HCT116 (cell line): ENCODE measurements around the gene UROS. TPM values are rescaled to one million over a fixed set of nuclear protein-coding genes. Genes with fewer than 3 reads are reported as not detected.

Experiments used
- ATAC-seq: fragments of 200-7000 bp; cut with Tn5 transposase; 2 replicates; pipeline ENCODE4 v1.9.1; 2020; ENCODE audit warnings: mild to moderate bottlenecking, moderate library complexity
- BruUV-seq: library from RNA; stranded (reverse); fragments of 400-500 nt; replicated peaks from 2 replicates; lab custom pipeline; 2021; lab: Mats Ljungman, UMichigan
- CTCF ChIA-PET: fragments of 300-600 bp; sonication (Branson Sonifier 250); formaldehyde crosslinking; loops from one replicate; lab custom pipeline; 2021; ENCODE audit warnings: antibody characterized with exemption; lab: Charles Lee
- POLR2A ChIA-PET: fragments of 300-600, 350-600 bp; sonication (Branson Sonifier 250); formaldehyde crosslinking; loops from one replicate; lab custom pipeline; 2021; ENCODE audit warnings: antibody characterized with exemption; lab: Charles Lee
- RAD21 ChIA-PET, 2 experiments: fragments of 300-600 bp; sonication (Branson Sonifier 250); formaldehyde crosslinking; loops; one replicate each; lab custom pipeline; 2023; ENCODE audit warnings: low total read pairs in 2 of 2; ENCODE audit not compliant: uncharacterized antibody in 2 of 2, unreplicated experiment in 2 of 2, low non-redundant PET in 1 of 2; lab: Charles Lee
- DNase-seq: peaks from one replicate; pipeline ENCODE4 v3.0.0-alpha.2; 2010; ENCODE audit warnings: low read depth, low spot score
- H2AFZ ChIP-seq: fragments of 200-600 bp; shearing (Covaris generic), sonication (generic); 2 replicates; pipeline ENCODE4 v1.6.1; 2017; ENCODE audit warnings: low read depth, mixed run types, mixed read lengths, antibody characterized with exemption, low read length; ENCODE audit not compliant: poor library complexity, severe bottlenecking
- H3K27ac ChIP-seq: 2 replicates; pipeline ENCODE4 v1.5.1; 2012; ENCODE audit warnings: low read depth, low read length
- H3K27me3 ChIP-seq: fragments of 200-600 bp; sonication (generic); 2 replicates; pipeline ENCODE4 v1.6.1; 2016; ENCODE audit warnings: mixed run types, low read length, mixed read lengths; ENCODE audit not compliant: insufficient read depth
- H3K36me3 ChIP-seq, 2 experiments: fragments of 200-500 bp in 1 of 2; fragments of 200-600 bp in 1 of 2; sonication (Bioruptor generic) in 1 of 2; sonication (generic) in 1 of 2; 2 replicates each; pipeline versions ENCODE4 v1.5.1 to v1.6.1; 2014 to 2016; ENCODE audit warnings: low read length in 2 of 2, inconsistent platforms in 1 of 2, mixed read lengths in 1 of 2, mixed run types in 1 of 2; ENCODE audit not compliant: insufficient read depth in 2 of 2, control insufficient read depth in 1 of 2
- H3K4me1 ChIP-seq, 2 experiments: fragments of 200-600 bp in 1 of 2; sonication (generic) in 1 of 2; 2 replicates each; pipeline versions ENCODE4 v1.5.1 to v1.6.1; 2012 to 2017; ENCODE audit warnings: low read length in 2 of 2, inconsistent platforms in 1 of 2, mild to moderate bottlenecking in 1 of 2, mixed read lengths in 1 of 2, mixed run types in 1 of 2, moderate library complexity in 1 of 2; ENCODE audit not compliant: insufficient read depth in 2 of 2, control insufficient read depth in 1 of 2
- H3K4me2 ChIP-seq: fragments of 200-600 bp; sonication (generic); 2 replicates; pipeline ENCODE4 v1.6.1; 2017; ENCODE audit warnings: mixed run types, low read length, mixed read lengths
- H3K4me3 ChIP-seq, 2 experiments: fragments of 200-600 bp in 1 of 2; sonication (generic) in 1 of 2; replicated peaks in 1 of 2; 2 replicates each; pipeline ENCODE4 v1.5.1; 2011 to 2016; ENCODE audit warnings: low read length in 2 of 2, control low read depth in 1 of 2, low read depth in 1 of 2, mild to moderate bottlenecking in 1 of 2, mixed read lengths in 1 of 2, mixed run types in 1 of 2
- H3K79me2 ChIP-seq: fragments of 200-600 bp; sonication (generic); 2 replicates; pipeline ENCODE4 v1.6.1; 2017; ENCODE audit warnings: mild to moderate bottlenecking, mixed run types, low read length, moderate library complexity, mixed read lengths; ENCODE audit not compliant: insufficient read depth
- H3K9ac ChIP-seq: fragments of 200-600 bp; sonication (generic); 2 replicates; pipeline ENCODE4 v1.6.1; 2016; ENCODE audit warnings: low read length, mixed read lengths
- H3K9me2 ChIP-seq: fragments of 200-600 bp; sonication (generic), shearing (Covaris generic); 2 replicates; pipeline ENCODE4 v1.6.1; 2017; ENCODE audit warnings: mixed run types, mild to moderate bottlenecking, moderate library complexity; ENCODE audit not compliant: insufficient read depth
- H3K9me3 ChIP-seq, 2 experiments: fragments of 200-500 bp in 1 of 2; fragments of 200-600 bp in 1 of 2; sonication (Bioruptor generic) in 1 of 2; sonication (generic) in 1 of 2; 2 replicates each; pipeline ENCODE4 v1.6.1; 2014 to 2017; ENCODE audit warnings: low read length in 2 of 2, mixed read lengths in 2 of 2, inconsistent platforms in 1 of 2, low read depth in 1 of 2, mild to moderate bottlenecking in 1 of 2, mixed run types in 1 of 2, moderate library complexity in 1 of 2; ENCODE audit not compliant: control insufficient read depth in 1 of 2, insufficient read depth in 1 of 2
- H4K20me1 ChIP-seq: fragments of 200-600 bp; sonication (generic), shearing (Covaris generic); 2 replicates; pipeline ENCODE4 v1.6.1; 2017; ENCODE audit warnings: mixed run types, mild to moderate bottlenecking, moderate library complexity; ENCODE audit not compliant: insufficient read depth
- ATF3 ChIP-seq: IDR thresholded peaks from 2 replicates; pipeline ENCODE4 v1.6.1; 2012
- CEBPB ChIP-seq: IDR thresholded peaks from 2 replicates; pipeline ENCODE4 v1.6.1; 2012; ENCODE audit warnings: low read depth
- CTCF ChIP-seq, 3 experiments: fragments of 200-600 bp in 1 of 3; sonication (generic) in 1 of 3; IDR thresholded peaks in 2 of 3; conservative IDR thresholded peaks in 1 of 3; 2 replicates each; pipeline ENCODE4 v1.5.1; 2012 to 2017; ENCODE audit warnings: low read depth in 2 of 3, low read length in 2 of 3, antibody characterized with exemption in 1 of 3, borderline replicate concordance in 1 of 3, control low read depth in 1 of 3, mild to moderate bottlenecking in 1 of 3, mixed read lengths in 1 of 3, mixed run types in 1 of 3, moderate library complexity in 1 of 3; ENCODE audit not compliant: insufficient read depth in 1 of 3
- REST ChIP-seq: IDR thresholded peaks from 2 replicates; pipeline ENCODE4 v1.6.1; 2012; ENCODE audit warnings: low read depth
- SP1 ChIP-seq: IDR thresholded peaks from 2 replicates; pipeline ENCODE4 v1.6.1; 2012; ENCODE audit warnings: low read depth
- SRF ChIP-seq: IDR thresholded peaks from 2 replicates; pipeline ENCODE4 v1.6.1; 2012; ENCODE audit warnings: low read depth
- intact Hi-C: fragments of 100-400 bp; cut with micrococcal nuclease; formaldehyde crosslinking; loops from 2 replicates; pipeline ENCODE4 v1.10.0; 2022
- total RNA-seq: library from RNA; stranded (reverse); gene quantifications from one replicate; pipeline ENCODE4 v1.2.1, GENCODE V29; 2021; ENCODE audit not compliant: unreplicated experiment

The UROS gene
- total RNA-seq, 1 experiment from 2014 or later, result 63.9 TPM

- H3K9me3 ChIP-seq, result no peaks in the 10 kb centered on the region
- no peaks in the 10 kb centered on the region for H3K79me2 ChIP-seq
- no peak overlapping the region for H3K27ac ChIP-seq
- no peaks in the 10 kb centered on the region for H4K20me1 ChIP-seq
- RAD21 ChIA-PET, result no interaction called here
- no peaks in the 10 kb centered on the region for H3K27me3 ChIP-seq
- no peak overlapping the region for H3K9ac ChIP-seq
- no peaks in the 10 kb centered on the region for H3K4me1 ChIP-seq
- DNase-seq, result no peak
- TF ChIP-seq ATF3 (no peak), SRF (no peak), CEBPB (no peak), SP1 (no peak), CTCF (IDR thresholded peaks at IDR 0.05 in 2 of 3, conservative IDR thresholded peaks at IDR 0.05 in 1 of 3; ENCODE audit: borderline replicate concordance in 1 of 3, insufficient read depth in 1 of 3, low read depth in 2 of 3, low read length in 2 of 3) (no peak), REST (no peak)
- TF ChIP-seq, all 23 proteins: peak for 0
- no peak for ATAC-seq
- Histone ChIP-seq H3K4me3 (no peak overlapping the region), H3K36me3 (peaks cover 0 to 10% of the 10 kb centered on the region in 2 experiments; a peak in 2 of 4 replicates), H2AFZ (no peak overlapping the region), H3K9me2 (no peaks in the 10 kb centered on the region), H3K4me2 (no peak overlapping the region)
- ChIA-PET POLR2A (interaction anchor here (0.9 kb wide), 1 partner anchor 12 kb away, joined by 3 read pairs; the partner anchor contains the start of genes BCCIP and UROS), CTCF (no interaction called here)
- BruUV-seq, result no TSS peak
- intact Hi-C loops, result no loop called here
Observed at GRCh38 chr10:125811251-125811650, 11.8 kb downstream of the UROS start.
